HG02981 (cell line): Measurements from ENCODE around the gene SPARC.
A peak's percentile ranks its signal among the peaks of the same experiment; 100 is the strongest.

Experiments used
- ATAC-seq: cut with Tn5 transposase; IDR thresholded peaks from one replicate; pipeline ENCODE4 v1.9.1; 2021; ENCODE audit warnings: mild to moderate bottlenecking, moderate library complexity; ENCODE audit not compliant: unreplicated experiment

SPARC gene

GRCh38 chr5:151661968-151662732 lies 24.6 kb downstream of the SPARC start:
- ATAC-seq: peak; percentile 73

- ATAC-seq: no peak
Measured at GRCh38 chr5:151660616-151661495, 25.9 kb downstream of the SPARC start.

GRCh38 chr5:151659001-151659754 lies 27.5 kb downstream of the SPARC start:
- peak; percentile 56 for ATAC-seq

- no peak for ATAC-seq
Measured at GRCh38 chr5:151657114-151657513, 29.6 kb downstream of the SPARC start.

GRCh38 chr5:151656311-151656710 lies 30.4 kb downstream of the SPARC start:
- ATAC-seq: no peak

- peak; percentile 98 for ATAC-seq
Measured at GRCh38 chr5:151651997-151652645, 34.6 kb downstream of the SPARC start.

GRCh38 chr5:151648988-151649387 lies 37.7 kb downstream of the SPARC start:
- no peak for ATAC-seq

- ATAC-seq: no peak
Measured at GRCh38 chr5:151648089-151648488, 38.6 kb downstream of the SPARC start.

GRCh38 chr5:151647320-151647861 lies 39.3 kb downstream of the SPARC start:
- no peak for ATAC-seq

GRCh38 chr5:151646334-151646733 lies 40.4 kb downstream of the SPARC start:
- no peak for ATAC-seq

GRCh38 chr5:151643388-151643787 lies 43.3 kb downstream of the SPARC start:
- ATAC-seq: no peak

- no peak for ATAC-seq
Measured at GRCh38 chr5:151642472-151643140, 44.1 kb downstream of the SPARC start.

- no peak for ATAC-seq
Measured at GRCh38 chr5:151638619-151639018, 48.1 kb downstream of the SPARC start.

GRCh38 chr5:151637676-151638075 lies 49.0 kb downstream of the SPARC start:
- no peak for ATAC-seq

- ATAC-seq: no peak
Measured at GRCh38 chr5:151633892-151634291, 52.8 kb downstream of the SPARC start.

- no peak for ATAC-seq
Measured at GRCh38 chr5:151632941-151633340, 53.8 kb downstream of the SPARC start.

GRCh38 chr5:151632524-151632923 lies 54.2 kb downstream of the SPARC start:
- ATAC-seq: no peak

GRCh38 chr5:151631941-151632340 lies 54.8 kb downstream of the SPARC start:
- ATAC-seq: no peak

GRCh38 chr5:151630088-151630487 lies 56.6 kb downstream of the SPARC start:
- no peak for ATAC-seq
